Thoracic aorta (tissue), 2 donors: ENCODE measurements around the gene ZNF337. TPM values are rescaled to one million over a fixed set of nuclear protein-coding genes. Genes with fewer than 3 reads are reported as not detected.

Source experiments
- ATAC-seq: fragments of 150-250 bp; one replicate; pipeline ENCODE4 v1.8.0; 2017; ENCODE audit warnings: low read depth; ENCODE audit not compliant: insufficient number of reproducible peaks, low FRiP score
- DNase-seq: peaks from one replicate; pipeline ENCODE4 v3.0.0-alpha.2; 2020; ENCODE audit warnings: low spot score
- H3K27ac ChIP-seq, 2 donors: fragments of 200-600 bp; sonication (generic); 1 replicate in 1 of 2; 2 replicates in 1 of 2; pipeline ENCODE4 v1.5.1; 2016; ENCODE audit warnings: mild to moderate bottlenecking in 2 of 2, moderate library complexity in 2 of 2
- H3K27me3 ChIP-seq: fragments of 200-600 bp; sonication (generic); replicated peaks from 2 replicates; pipeline ENCODE4 v1.6.0; 2016; ENCODE audit warnings: mild to moderate bottlenecking; ENCODE audit not compliant: insufficient read depth
- H3K36me3 ChIP-seq: fragments of 200-600 bp; sonication (generic); one replicate; pipeline ENCODE4 v1.5.1; 2016
- H3K4me1 ChIP-seq, 2 donors: fragments of 200-600 bp; sonication (generic); 1 replicate in 1 of 2; 2 replicates in 1 of 2; pipeline versions ENCODE4 v1.5.1 to v1.6.0; 2016; ENCODE audit warnings: low read depth in 2 of 2, mild to moderate bottlenecking in 1 of 2; ENCODE audit not compliant: control insufficient read depth in 1 of 2
- H3K4me3 ChIP-seq: fragments of 200-600 bp; sonication (generic); 2 replicates; pipeline ENCODE4 v1.5.1; 2016; ENCODE audit warnings: mild to moderate bottlenecking
- H3K9me3 ChIP-seq: fragments of 200-600 bp; sonication (generic); 2 replicates; pipeline ENCODE4 v1.5.1; 2016
- CTCF ChIP-seq: fragments of 200-600 bp; sonication (generic); IDR thresholded peaks from one replicate; pipeline ENCODE4 v1.5.1; 2019; ENCODE audit warnings: antibody characterized with exemption
- total RNA-seq, 2 donors: library from RNA; depleted of rRNA; stranded (reverse); fragments of >200 nt; gene quantifications; one replicate each; pipeline versions ENCODE4 v1.1.0 to v1.2.3, GENCODE V29; 2016

The ZNF337 gene
- total RNA-seq, 2 donors from 2014 or later: 16.1 to 19.5 TPM

- Histone ChIP-seq H3K36me3 (no peaks in the 10 kb centered on the region), H3K4me3 (peak overlapping the region; percentile 93), H3K27ac (peak overlapping the region; percentile 83 to 92), H3K27me3 (no peaks in the 10 kb centered on the region), H3K4me1 (peaks cover 5 to 16% of the 10 kb centered on the region in 2 donors), H3K9me3 (no peaks in the 10 kb centered on the region)
- no peak for ATAC-seq
- DNase-seq: no peak
- TF ChIP-seq CTCF: no peak
Observed at GRCh38 chr20:25695532-25696370, 902 bp downstream of the ZNF337 start.

GRCh38 chr20:25692499-25692898 lies 4.2 kb downstream of the ZNF337 start:
- no peak overlapping the region for H3K27ac ChIP-seq
- H3K4me3 ChIP-seq: no peak overlapping the region
- H3K9me3 ChIP-seq: no peaks in the 10 kb centered on the region
- DNase-seq (no peak), ATAC-seq (no peak)
- no peak for TF ChIP-seq CTCF
- H3K36me3 ChIP-seq: no peaks in the 10 kb centered on the region
- H3K4me1 ChIP-seq: peaks cover 5 to 16% of the 10 kb centered on the region in 2 donors
- no peaks in the 10 kb centered on the region for H3K27me3 ChIP-seq

GRCh38 chr20:25690427-25690826 lies 6.2 kb downstream of the ZNF337 start:
- Histone ChIP-seq H3K4me1 (peaks cover 2 to 12% of the 10 kb centered on the region in 2 donors), H3K27me3 (no peaks in the 10 kb centered on the region), H3K27ac (no peak overlapping the region), H3K4me3 (no peak overlapping the region), H3K9me3 (no peaks in the 10 kb centered on the region), H3K36me3 (peaks cover 4% of the 10 kb centered on the region)
- no peak for TF ChIP-seq CTCF
- DNase-seq (no peak), ATAC-seq (no peak)

- Histone ChIP-seq H3K4me3 (no peak overlapping the region), H3K27ac (no peak overlapping the region), H3K36me3 (peaks cover 13% of the 10 kb centered on the region), H3K27me3 (no peaks in the 10 kb centered on the region), H3K9me3 (no peaks in the 10 kb centered on the region), H3K4me1 (no peaks in the 10 kb centered on the region)
- ATAC-seq (no peak), DNase-seq (no peak)
- no peak for TF ChIP-seq CTCF
Observed at GRCh38 chr20:25686081-25687067, 10.3 kb downstream of the ZNF337 start.
